GM18858 (cell line): ENCODE measurements around the gene AHSP.
"Not testable (repeated sequence)": the region's sequence is repeated elsewhere in the genome, so short reads cannot be mapped to it uniquely, and the experiment has no call there.

Experiments used
- ATAC-seq: cut with Tn5 transposase; IDR thresholded peaks from one replicate; pipeline ENCODE4 v1.9.1; 2021; ENCODE audit not compliant: unreplicated experiment

Gene AHSP

DNA sequence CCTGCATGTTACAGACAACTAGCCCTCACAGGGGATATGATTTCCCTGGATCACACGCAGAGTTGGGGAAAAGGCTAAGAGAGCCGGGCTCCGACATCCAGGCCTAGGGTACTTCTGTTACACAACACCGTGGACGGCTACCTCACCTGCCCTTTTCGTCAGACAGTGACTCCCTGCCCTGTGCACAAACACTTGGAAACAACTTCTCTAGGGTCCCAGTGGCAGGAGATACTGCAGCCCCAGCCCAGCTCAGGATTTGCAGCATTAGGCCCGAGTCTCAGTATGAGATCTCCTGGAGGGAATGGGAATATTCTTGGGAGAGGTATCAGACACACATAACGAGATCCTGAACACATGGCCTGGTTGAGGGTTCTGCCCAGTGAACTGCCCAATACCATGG is 27.8 kb upstream of the AHSP start:
- ATAC-seq, result no peak

- no peak for ATAC-seq
Measured at GRCh38 chr16:31501226-31501965, 26.3 kb upstream of the AHSP start.

DNA sequence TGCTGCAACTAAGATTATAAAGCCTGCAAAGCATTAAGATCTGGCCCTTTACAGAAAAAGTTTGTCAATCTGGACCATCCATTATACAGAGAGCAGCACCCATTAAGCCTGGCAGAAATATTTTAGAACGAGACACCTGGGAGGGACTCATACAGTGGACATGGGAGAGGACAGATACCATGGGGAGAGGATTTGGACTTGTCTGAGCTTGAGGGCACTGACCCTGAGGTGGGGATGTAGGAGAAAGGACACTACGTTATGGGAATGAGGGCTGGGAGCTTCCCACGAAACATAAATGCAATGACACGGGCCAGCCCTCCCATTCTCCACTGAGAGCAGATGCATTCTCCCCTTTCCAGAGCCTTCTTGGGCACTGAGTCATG is 25.7 kb upstream of the AHSP start:
- ATAC-seq, result no peak

- ATAC-seq, result no peak
Measured at GRCh38 chr16:31502981-31503380, 24.7 kb upstream of the AHSP start.

- ATAC-seq, result not testable (repeated sequence)
Measured at GRCh38 chr16:31503555-31503954, 24.1 kb upstream of the AHSP start.

DNA sequence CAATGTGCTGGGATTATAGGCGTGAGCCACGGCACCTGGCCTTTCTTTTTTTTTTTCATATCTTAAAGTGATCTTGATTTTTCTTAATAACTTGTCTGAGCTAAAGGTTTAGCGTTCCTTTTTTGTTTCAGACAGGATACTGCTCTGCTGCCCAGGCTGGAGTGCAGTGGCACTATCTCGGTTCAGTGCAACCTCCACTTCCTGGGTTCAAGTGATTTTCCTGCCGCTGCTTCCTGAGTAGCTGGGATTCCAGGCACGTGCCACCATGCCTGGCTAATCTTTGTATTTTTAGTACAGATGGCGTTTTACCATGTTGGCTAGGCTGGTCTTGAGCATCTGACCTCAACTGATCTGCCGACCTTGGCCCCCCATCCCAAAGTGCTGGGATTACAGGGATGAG is 23.5 kb upstream of the AHSP start:
- ATAC-seq, result no peak

GRCh38 chr16:31505483-31505882 is 22.2 kb upstream of the AHSP start:
- peak; percentile 55 for ATAC-seq

- no peak for ATAC-seq
Measured at GRCh38 chr16:31507617-31507928, 20.1 kb upstream of the AHSP start.

- ATAC-seq, result peak; percentile 79
Measured at GRCh38 chr16:31507929-31508705, 19.6 kb upstream of the AHSP start, which contains the start of gene RUSF1. TSS of gene RUSF1 (minus strand) at chr16:31508391. CDS start at chr16:31508373, 18 bp downstream.

DNA sequence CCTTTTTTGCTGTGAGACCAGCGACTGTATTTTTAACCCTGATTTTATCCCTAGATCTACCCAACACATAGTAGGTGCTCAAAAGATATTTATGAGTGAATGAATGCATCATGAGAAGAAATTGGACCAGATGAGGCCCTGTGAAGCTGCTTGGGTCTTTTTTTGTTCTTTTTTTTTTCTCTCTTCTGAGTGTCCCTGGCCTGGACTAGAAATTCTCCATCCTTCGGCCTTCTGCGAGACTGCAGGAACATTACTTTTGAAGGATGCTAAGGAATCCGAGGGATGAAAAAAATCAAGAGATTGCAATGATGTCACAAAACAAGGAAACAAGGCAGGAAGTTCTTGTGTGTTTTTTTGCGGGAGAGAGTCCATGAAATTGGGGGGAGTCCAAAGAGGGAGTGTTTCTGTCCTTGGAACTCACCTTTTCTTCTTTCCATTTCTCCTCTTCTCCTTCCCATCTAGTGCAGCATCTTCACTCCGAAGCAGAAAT is 18.9 kb upstream of the AHSP start:
- ATAC-seq, result no peak

- no peak for ATAC-seq
Measured at GRCh38 chr16:31513126-31513525, 14.6 kb upstream of the AHSP start.

DNA sequence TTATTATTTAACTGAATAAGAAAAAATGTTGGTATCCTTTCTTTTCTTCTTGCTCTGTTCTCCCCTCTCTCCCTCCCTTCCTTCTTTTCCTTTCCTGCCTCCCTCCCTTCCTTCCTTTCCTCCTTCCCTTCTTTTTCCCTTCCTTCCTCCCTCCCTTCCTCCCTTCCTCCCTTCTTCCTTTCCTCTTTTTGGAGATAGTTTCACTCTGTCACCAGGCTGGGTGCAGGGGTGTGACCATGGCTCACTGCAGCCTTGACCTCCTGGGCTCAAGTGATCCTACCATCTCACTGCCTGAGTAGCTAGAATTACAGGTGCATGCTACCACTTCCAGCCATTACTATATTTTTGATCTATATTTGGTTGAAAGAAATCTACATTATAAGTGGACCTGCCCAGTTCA is 13.8 kb upstream of the AHSP start:
- ATAC-seq, result no peak

DNA sequence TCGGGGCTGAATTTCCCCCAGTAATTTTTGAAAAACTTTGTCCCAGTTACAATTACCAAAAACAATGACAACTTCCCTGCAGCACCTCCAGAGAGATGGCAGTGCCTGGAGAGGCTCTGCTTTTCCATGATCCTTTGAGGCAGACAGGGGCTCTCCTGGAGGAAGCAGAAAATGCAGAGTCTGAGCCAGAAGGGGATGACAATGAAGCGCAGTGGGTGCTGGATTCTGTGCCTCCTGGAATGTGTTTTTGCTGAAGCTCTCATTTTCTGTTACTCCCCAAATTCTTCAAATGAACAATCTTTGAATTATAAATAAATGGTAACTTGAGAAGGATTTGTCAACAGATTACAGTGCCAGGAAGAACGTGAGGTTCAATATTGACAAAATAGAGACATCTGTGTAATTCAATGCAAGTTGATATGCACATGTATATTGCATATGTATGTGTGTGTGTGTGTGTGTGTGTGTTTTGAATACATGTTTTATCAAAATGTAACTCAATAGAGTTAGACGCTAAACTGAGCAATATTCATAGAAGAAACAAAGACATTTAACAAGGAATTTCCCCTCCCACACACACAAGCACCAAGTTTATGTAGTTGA is 9.8 kb upstream of the AHSP start:
- ATAC-seq, result no peak

GRCh38 chr16:31519759-31520431 is 7.8 kb upstream of the AHSP start:
- ATAC-seq, result no peak

DNA sequence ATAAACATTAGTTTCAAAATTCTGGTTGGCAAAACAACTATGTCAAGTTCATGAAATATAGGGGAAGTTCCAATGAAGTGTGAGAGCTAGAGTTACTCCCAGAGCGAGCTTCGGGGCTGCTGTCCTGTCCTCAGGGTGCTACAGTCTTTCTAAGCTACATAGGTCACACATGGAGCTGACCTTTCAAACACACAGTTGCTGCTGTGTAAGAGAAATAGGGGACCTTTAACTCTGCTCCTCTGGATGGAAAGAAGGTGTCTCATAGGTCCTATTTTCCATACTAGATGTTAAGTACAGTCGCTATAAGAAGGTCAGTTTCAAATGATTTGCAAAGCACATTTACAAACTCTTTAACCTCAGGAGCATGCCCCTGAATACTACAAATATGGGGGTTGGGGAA is 6.3 kb upstream of the AHSP start:
- ATAC-seq, result no peak

- no peak for ATAC-seq
Measured at GRCh38 chr16:31522071-31522470, 5.6 kb upstream of the AHSP start.

DNA sequence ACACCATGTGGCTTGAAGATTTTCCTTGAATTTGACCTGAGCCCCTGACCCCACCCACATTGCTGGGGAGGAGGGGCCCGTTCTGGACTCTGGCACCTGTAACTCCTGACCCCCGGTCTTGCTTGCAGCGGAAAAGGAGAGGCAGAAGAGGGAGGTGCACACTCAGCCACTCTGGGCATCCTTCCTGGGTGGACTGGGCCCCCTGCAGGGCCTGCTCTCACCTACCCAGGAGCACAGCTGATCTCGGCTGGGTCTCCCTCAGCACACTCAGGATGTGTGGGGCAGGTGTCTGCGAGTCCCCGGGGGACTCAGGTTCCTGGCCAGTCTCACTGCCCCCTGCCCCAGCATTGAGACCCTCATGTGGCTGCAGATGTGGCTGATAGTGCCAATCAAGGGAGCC is 3.9 kb upstream of the AHSP start:
- not testable (repeated sequence) for ATAC-seq

DNA sequence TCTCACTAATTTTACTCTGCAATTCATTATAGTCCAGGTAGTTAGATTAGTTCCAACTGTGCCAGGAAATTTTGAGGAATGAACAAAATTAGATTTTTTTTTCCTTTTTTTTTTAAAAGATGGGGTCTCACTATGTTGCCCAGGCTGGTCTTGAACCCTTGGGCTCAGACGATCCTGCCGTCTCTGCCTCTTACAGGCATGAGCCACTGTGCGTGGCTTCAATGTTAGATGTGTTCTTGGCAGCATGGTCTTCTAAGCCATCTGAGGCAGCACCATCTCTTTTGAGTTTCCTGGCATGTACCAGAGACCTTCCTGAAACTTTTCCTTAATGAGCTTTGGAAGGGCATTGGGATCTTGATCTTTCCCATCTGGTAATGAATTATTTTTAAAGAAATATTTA is 2.6 kb upstream of the AHSP start:
- no peak for ATAC-seq

DNA sequence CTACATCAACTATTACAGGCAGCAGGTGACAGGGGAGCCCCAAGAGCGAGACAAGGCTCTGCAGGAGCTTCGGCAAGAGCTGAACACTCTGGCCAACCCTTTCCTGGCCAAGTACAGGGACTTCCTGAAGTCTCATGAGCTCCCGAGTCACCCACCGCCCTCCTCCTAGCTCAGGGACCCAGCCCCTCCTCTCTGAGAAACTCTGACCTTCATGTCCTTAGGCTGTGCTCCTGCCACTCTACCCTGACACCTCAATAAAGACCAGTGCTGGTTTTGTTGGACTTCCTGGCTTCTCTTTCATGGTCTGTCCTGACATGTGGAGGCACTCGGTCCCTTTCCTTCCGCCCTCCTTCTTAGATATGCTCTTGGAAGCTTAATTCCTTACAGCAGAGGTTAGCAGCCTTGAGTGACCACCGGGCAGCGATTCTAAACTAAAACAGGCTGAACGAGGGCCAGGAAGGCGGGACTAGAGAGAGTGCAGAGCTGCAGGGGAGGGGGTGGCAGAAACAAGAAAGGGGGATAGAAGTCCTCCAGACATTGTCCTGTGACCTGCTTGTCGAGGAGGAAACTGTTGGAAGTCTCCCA is 915 bp downstream of the AHSP start:
- ATAC-seq, result no peak

DNA sequence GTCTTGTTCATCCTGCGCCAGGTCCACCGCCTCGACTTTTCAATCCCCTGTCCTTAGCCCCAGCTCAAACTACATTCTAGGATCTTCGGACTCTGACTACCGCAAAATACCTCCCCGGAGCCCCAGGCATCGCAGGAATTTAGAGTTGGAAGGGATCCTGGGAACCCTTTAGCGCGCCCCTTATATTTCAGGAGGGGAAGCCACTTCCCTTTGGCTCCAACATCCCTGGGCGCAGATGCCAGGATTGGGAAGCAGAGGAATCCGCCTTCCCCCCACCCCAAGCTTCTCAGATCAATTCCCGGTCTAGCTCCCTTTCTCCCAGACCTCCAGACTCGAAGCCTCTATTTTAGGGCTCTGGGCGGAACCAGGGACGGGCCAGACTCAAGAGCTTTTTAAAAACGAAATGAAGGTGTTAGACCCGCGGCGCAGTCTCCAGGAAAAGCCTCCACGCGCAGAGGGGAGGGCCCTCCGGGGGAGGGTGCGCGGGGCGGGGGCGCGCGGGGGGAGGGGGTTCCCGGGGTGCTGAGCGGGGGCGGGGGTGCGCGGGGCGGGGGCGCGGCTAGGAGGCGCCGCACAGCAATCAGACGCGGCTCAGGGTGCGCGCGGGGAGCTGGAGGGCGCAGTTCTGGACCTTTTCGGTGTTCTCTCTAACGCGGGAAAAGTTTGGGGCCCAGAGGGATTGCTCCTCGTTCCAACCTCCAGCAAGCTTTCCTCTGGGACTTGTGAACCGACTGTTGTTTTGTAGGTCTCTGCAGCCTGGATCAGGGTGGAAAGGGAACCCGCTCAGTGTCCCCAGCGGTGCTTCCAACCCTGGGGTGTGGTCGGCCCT is 1.6 kb downstream of the AHSP start:
- ATAC-seq, result no peak
